Effector CD4-positive, alpha-beta T cell (primary cell): ENCODE results near the gene CADM4.
"Not testable (repeated sequence)": the region's sequence is repeated elsewhere in the genome, so short reads cannot be mapped to it uniquely, and the experiment has no call there.

ENCODE experiments used
- DNase-seq: peaks from one replicate; pipeline ENCODE4 v3.0.0-alpha.2; 2020

Gene CADM4

DNA sequence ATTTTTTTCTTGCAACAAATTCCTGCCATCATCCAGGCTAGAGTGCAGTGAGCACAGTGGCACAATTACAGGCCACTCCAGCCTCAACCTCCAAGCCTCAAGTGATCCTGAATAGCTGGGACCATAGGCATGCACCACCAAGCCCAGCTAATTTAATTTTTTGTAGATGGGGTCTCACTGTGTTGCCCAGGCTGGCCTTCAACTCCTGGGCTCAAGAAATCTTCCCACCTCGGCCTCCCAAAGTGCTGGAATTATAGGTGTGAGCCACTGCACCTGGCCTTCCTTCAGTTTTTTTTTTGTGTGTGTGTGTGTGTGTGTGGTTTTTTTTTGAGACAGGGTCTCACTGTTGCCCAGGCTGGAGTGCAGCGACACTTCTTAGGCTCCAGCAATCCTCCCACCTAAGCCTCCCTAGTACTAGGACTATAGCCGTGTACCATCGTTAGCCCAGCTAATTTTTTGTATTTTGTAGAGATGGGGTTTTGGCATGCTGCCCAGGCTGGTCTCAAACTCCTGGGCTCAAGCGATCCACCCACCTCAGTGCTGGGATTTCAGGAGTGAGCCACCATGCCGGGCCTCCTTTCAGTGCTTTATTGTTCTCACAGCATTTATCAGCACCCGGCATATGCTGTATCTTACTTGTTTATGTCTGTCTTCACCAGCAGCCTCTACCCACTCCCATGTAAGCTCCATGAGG is 33.6 kb downstream of the CADM4 start:
- no peak for DNase-seq

DNA sequence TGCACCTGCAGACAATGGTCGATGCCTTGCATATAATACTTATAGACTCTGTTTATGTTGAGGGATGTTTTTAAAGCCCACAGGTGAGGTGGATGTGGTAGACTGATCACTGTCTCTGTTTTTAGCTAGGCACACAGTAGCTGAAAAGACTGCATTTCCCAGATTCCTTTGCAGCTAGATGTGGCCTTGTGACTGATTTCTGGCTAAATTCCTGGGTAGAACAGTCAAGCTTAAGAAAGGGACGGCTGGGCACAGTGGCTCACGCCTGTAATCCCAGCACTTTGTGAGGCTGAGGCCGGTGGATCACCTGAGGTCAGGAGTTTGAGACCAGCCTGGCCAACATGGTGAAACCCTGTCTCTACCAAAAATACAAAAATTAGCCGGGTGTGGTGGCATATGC is 39.3 kb downstream of the CADM4 start:
- DNase-seq, result not testable (repeated sequence)

GRCh38 chr19:43599635-43600295 is 39.9 kb downstream of the CADM4 start:
- DNase-seq, result no peak

DNA sequence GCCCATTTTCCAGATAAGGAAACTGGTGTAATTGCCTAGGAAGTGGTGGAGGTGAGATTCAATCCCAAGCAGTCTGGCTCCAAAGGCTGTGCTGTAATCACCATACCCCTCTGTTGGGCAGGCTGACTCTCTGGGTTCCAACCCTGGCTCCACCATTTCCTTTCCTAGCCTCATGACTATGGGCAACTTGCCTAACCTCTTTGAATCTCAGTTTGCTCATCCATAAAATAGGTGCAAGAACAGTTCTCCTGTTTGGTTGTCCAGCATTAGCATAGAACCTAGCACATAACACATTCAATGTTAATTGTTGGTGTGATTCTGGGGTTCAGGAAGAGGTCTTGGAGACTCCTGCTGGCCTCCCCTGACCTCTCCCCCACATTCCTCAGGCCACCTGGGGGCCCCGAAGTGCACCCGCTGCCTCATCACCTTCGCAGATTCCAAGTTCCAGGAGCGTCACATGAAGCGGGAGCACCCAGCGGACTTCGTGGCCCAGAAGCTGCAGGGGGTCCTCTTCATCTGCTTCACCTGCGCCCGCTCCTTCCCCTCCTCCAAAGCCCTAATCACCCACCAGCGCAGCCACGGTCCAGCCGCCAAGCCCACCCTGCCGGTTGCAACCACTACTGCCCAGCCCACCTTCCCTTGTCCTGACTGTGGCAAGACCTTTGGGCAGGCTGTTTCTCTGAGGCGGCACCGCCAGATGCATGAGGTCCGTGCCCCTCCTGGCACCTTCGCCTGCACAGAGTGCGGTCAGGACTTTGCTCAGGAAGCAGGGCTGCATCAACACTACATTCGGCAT is 41.0 kb downstream of the CADM4 start:
- no peak for DNase-seq

DNA sequence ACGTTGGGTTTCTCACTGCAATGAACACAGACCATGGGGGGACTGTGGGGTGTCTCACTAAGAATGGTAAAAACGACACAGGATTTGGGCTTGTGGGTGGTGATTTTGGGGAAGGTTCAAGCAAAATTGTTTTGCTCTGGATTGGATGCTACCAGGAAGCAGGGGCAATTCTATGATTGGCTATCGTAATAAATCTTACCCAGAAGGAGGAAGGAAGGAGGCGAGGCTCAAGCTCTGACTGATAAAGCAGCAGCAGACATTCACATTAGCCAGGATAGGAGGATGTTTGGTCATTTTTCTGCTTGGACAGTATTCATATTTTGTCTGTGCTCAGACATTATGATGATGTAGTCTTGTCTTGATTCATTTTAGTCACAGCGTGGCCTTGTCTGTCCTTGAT is 41.8 kb downstream of the CADM4 start:
- no peak for DNase-seq

DNA sequence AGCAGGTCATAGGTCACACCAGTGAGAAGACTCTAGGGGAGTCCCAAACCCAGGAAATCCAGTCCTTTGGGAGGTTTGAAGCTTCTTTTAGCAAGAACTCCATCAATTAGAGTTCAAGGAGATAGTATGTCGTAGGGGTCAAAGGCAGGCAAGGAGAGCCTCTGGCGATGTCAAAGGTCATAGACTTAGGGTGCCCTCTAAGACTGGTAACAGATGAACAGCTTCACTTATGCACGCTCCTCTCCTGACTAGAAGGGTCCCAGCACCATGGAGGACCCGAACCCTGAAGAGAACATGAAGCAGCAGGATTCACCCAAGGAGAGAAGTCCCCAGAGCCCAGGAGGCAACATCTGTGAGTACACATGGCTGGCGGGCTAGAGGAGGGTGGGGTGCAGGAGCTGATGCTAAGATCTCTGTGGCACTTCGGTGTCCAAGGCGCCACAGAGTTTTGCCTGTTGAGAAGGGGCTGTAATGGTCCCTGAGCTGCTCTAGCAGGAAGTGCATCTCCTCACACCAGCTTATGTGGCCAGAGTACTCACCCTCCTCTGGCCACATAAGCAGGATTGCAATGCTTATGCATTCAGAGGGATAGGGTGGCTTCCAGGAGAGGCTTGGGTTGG is 42.7 kb downstream of the CADM4 start:
- no peak for DNase-seq

DNA sequence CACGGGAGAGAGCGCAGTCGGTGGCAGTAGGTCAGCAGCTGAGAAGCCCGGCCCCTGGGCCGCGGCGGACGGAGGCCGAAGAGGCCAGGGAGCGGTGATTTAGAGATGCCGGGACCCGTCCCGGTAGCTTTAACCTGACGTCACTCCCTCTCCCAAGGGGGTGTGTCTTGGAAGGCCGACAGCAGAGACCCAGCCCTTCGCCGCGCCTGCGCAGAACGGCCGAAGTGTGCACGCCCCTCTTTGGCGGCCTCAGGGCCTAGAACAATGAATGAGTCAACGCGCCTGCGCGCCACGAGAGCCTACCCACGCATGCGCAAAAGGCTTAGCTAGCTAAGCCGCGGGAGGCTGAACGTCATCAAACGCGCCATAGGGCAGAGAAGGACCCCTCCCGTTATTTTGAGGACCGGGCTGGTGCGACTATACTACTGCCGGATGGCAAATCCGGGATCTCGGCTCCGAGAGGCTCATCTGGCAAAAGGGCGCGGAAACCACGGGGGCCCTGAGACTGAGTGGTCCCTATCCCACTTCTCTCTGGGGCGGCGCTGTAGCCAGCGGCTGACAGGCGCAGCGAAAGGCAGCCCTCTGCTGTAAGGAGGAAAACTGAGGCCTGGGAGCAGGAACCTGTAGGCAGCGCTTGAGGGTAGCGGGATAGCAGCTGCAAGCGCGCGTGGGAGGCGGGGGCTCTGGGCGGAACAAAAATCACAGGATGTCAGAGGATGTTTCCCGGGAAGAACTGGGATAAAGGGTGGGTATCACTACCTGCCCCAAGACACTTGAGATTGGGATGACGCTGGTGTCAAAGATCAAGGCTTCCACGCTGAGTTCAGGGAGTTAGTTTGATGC is 43.4 kb downstream of the CADM4 start, which contains the start of the genes IRGQ and ZNF576:
TSS of gene IRGQ (minus strand) at position 136 of the 843 bp plus-strand sequence. CDS start 796 bp downstream, outside the sequence.
TSS of gene ZNF576 (plus strand) at position 597 of the 843 bp plus-strand sequence. CDS start 514 bp downstream, outside the sequence.
- peak; percentile 100 for DNase-seq

- DNase-seq, result no peak
Measured at GRCh38 chr19:43595605-43595998, 44.0 kb downstream of the CADM4 start.

DNA sequence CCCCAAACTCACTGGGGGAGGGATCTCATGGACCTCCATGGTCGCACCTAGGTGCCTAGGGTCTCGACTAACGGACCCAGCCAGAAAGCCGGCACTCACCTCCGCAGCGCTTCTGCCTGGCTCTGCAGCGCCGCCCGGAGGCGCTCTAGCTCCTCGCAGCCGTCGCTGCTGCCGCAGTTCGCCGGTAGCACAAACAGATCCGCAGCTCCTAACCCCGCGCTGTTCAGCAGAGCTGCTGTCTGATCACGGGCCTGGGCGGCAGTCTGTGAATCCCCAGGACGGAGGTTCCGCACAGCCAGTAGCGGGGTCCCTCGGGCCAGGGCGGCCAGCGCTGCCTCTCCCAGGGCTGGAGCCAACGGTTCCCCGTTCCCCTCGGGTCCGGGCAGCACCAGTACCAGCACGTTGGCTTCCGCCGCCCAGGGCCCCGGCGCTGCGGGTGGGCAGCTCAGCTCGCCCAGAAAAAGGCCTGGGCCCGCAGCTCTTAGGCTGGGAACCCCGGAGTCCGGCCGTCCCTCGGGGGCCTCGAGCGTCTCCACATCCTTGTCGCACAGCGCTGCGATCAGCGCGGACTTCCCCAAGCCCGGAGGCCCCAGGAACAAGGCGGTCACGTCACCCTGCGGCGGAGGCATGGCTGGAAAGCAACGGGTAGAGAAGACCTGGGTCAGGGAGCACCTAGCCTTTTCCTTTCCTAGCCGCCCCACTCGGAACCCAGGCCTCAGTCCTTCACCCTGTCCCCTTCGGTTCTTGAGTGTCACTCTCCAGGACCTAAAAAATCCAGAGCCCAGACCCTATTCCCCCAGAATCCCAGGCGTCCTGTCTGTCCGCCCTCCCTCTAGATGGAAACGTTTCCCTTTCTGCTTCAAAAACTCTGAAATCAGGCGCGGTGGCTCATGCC is 44.7 kb downstream of the CADM4 start:
- DNase-seq, result peak; percentile 59

DNA sequence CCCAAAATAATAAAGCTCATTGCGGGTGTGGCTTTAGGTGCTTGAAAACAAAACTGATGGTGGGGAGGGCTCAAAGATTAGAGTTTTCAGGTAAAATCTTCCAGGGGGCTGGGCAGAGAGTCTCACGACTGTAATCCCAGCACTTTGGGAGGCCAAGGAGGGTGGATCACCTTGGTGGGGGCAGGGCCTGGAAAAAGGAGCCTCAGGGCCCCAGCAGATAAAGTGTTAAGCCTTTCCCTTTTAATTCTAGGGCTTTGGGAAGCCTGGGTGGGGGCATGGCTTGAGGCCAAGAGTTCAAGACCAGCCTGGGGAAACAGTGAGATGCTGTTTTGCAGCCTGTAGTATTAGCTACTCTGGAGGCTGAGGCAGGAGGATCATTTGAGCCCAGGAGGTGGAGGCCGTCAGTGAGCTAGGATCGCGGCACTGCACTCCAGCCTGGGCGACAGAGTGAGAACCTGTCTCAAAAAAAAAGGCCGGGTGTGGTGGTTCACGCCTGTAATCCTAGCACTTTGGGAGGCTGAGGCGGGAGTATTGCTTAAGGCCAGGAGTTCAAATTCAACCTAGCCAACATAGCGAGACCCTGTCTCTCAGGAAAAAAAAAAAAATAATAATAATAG is 45.5 kb downstream of the CADM4 start:
- DNase-seq, result no peak

GRCh38 chr19:43592800-43593350 is 46.8 kb downstream of the CADM4 start:
- DNase-seq, result no peak

- DNase-seq, result no peak
Measured at GRCh38 chr19:43591904-43592772, 47.5 kb downstream of the CADM4 start.

GRCh38 chr19:43589678-43590077 is 50.0 kb downstream of the CADM4 start:
- DNase-seq, result no peak

DNA sequence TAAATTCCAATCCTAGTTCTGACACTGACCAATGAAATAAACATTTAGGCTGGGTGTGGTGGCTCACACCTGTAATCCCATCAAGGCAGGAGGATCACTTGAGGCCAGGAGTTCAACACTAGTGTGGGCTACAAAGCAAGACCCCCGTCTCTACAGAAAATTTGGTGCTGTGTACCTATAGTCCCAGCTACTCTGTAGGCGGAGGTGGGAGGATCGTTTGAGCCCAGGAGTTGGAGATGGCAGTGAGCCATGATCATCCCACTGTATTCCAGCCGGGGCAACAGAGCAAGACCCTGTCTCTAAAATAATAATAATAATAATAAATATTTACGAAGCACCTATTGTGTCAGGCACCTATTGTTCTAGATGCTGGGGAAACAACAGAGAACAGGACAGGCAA is 50.4 kb downstream of the CADM4 start:
- DNase-seq, result no peak

- DNase-seq, result not testable (repeated sequence)
Measured at GRCh38 chr19:43587029-43587428, 52.6 kb downstream of the CADM4 start.

DNA sequence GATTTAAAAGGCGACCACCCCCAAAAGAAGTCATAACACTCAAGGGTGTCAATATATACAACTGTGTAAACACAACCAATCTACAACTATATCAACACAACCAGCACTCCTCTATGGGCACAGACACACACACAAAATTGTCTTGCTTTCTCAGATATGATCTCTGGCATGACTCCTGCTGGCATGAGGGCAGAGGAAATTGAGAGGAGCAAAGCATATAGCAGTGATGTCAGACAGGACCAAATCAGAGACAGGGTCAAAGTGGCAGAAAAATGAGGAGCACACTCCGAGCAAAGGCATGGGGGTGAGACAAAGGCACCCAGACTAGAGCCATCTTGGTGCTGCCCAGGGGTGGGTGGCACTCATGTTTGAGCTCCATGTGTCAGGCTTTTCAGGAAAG is 53.3 kb downstream of the CADM4 start:
- DNase-seq, result no peak

GRCh38 chr19:43584484-43584883 is 55.2 kb downstream of the CADM4 start:
- DNase-seq, result no peak

DNA sequence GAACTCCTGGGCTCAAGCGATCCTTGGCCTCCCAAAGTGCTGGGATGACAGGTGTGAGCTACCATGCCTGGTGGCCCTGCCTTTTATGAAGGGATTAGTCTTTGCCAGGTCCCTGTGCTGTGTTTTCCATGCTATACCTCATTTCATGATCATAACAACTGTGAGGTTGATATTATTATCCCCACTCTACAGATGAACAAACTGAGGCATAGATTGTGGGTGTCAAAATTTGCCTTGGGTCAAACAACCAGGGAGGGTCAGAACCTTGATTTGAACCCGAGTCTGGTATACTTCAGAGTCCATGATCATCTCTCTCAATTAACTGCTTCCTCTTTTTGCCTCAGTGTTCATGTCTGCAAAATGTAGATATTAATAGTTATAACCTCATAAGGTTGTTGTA is 57.2 kb downstream of the CADM4 start:
- no peak for DNase-seq

DNA sequence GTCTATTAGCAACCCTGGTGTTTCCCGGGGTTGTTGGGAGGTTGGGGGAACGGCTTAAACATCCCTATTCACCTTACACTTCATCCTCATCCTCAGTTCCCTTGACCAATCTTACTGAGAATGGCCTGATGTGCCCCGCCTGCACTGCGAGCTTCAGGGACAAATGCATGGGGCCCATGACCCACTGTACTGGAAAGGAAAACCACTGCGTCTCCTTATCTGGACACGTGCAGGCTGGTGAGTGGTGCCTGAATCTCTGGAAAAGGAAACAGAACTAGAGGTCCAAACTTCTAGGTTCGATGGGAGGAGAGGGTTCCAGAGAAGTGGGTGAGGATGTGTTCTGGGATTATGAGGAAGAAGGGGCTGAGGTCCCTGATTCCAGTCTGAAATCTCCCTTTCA is 58.2 kb downstream of the CADM4 start:
- no peak for DNase-seq
